SH-SY5Y (cell line): Measurements from ENCODE around the gene TMEM151B.

Experiments used
- GATA2 ChIP-seq: IDR thresholded peaks from 2 replicates; pipeline ENCODE4 v1.6.1; 2011; ENCODE audit warnings: mild to moderate bottlenecking, low read depth, low read length
- GATA3 ChIP-seq: IDR thresholded peaks from 2 replicates; pipeline ENCODE4 v1.6.1; 2011; ENCODE audit warnings: low read depth, mild to moderate bottlenecking, low read length, moderate library complexity

GRCh38 chr6:44278774-44279697, 8.8 kb downstream of the TMEM151B start:
- TF ChIP-seq GATA3 = no peak
- no peak for TF ChIP-seq GATA2
